H1 (cell line): Measurements from ENCODE around the gene IQCK. TPM values are rescaled to one million over a fixed set of nuclear protein-coding genes. Genes with fewer than 3 reads are reported as not detected.

Experiments used
- CTCF ChIA-PET: fragments of 300-600 bp; sonication (Branson Sonifier 250); formaldehyde crosslinking; loops from one replicate; lab custom pipeline; 2021; ENCODE audit not compliant: partially characterized antibody; lab: Charles Lee
- POLR2A ChIA-PET: fragments of 300-600 bp; sonication (Branson Sonifier 250); formaldehyde crosslinking; loops from one replicate; lab custom pipeline; 2021; ENCODE audit warnings: inconsistent platforms; ENCODE audit not compliant: partially characterized antibody; lab: Charles Lee
- DNase-seq, 2 experiments: peaks; one replicate each; pipeline versions ENCODE4 v3.0.0 to v3.0.0-alpha.2; 2010 to 2022; ENCODE audit warnings: low spot score in 2 of 2, low read depth in 1 of 2, mixed read lengths in 1 of 2
- FAIRE-seq: peaks from 2 replicates; lab custom pipeline; 2011; peaks lifted over from hg19 to GRCh38; lab: Jason Lieb, UNC
- H2AFZ ChIP-seq: 2 replicates; pipeline ENCODE4 v1.8.1; 2012; ENCODE audit warnings: low read length, inconsistent platforms
- H2AK5ac ChIP-seq: 2 replicates; pipeline ENCODE4 v1.6.1; 2013; ENCODE audit warnings: low read depth, low read length
- H2BK120ac ChIP-seq: replicated peaks from 2 replicates; pipeline ENCODE3; 2013; ENCODE audit warnings: low read depth, low read length, inconsistent platforms
- H2BK12ac ChIP-seq: 2 replicates; pipeline ENCODE4 v1.6.1; 2013; ENCODE audit warnings: low read depth, low read length
- H2BK15ac ChIP-seq: 2 replicates; pipeline ENCODE4 v1.6.1; 2013; ENCODE audit warnings: low read length
- H2BK20ac ChIP-seq: 2 replicates; pipeline ENCODE4 v1.6.1; 2013; ENCODE audit warnings: low read length
- H2BK5ac ChIP-seq: 2 replicates; pipeline ENCODE4 v1.6.1; 2013; ENCODE audit warnings: low read depth, low read length
- H3K14ac ChIP-seq: 2 replicates; pipeline ENCODE4 v1.6.1; 2013; ENCODE audit warnings: inconsistent platforms; ENCODE audit not compliant: insufficient read length
- H3K18ac ChIP-seq: 2 replicates; pipeline ENCODE4 v1.6.1; 2013; ENCODE audit warnings: low read length; ENCODE audit errors: extremely low read depth
- H3K23ac ChIP-seq: 2 replicates; pipeline ENCODE4 v1.6.1; 2013; ENCODE audit warnings: inconsistent platforms; ENCODE audit not compliant: insufficient read length
- H3K23me2 ChIP-seq: 2 replicates; pipeline ENCODE4 v1.6.1; 2013; ENCODE audit warnings: low read depth, low read length
- H3K27ac ChIP-seq: 2 replicates; pipeline ENCODE4 v1.6.1; 2011; ENCODE audit warnings: low read depth, low read length, inconsistent platforms
- H3K27me3 ChIP-seq, 4 experiments: replicated peaks in 1 of 4; 1 replicate in 1 of 4; 2 replicates in 3 of 4; pipeline versions ENCODE4 v1.6.1 to v1.8.1; 2011 to 2013; ENCODE audit warnings: low read length in 3 of 4, mild to moderate bottlenecking in 3 of 4, inconsistent platforms in 2 of 4, mixed read lengths in 2 of 4, moderate library complexity in 1 of 4; ENCODE audit not compliant: control insufficient read depth in 3 of 4, insufficient read depth in 3 of 4; ENCODE audit errors: extremely low read depth in 1 of 4
- H3K36me3 ChIP-seq, 4 experiments: 2 replicates each; pipeline versions ENCODE4 v1.6.1 to v1.8.1; 2011 to 2013; ENCODE audit warnings: mild to moderate bottlenecking in 4 of 4, low read length in 3 of 4, moderate library complexity in 2 of 4, control low read depth in 1 of 4, inconsistent platforms in 1 of 4; ENCODE audit not compliant: insufficient read depth in 4 of 4, control insufficient read depth in 2 of 4
- H3K4ac ChIP-seq: replicated peaks from 2 replicates; pipeline ENCODE3; 2013; ENCODE audit warnings: low read length, low read depth, mixed read lengths, inconsistent platforms; ENCODE audit not compliant: insufficient read length
- H3K4me1 ChIP-seq, 4 experiments: replicated peaks in 1 of 4; 1 replicate in 1 of 4; 2 replicates in 3 of 4; pipeline versions ENCODE4 v1.6.1 to v1.8.1; 2011 to 2013; ENCODE audit warnings: low read length in 3 of 4, inconsistent platforms in 2 of 4, mixed read lengths in 1 of 4; ENCODE audit not compliant: insufficient read depth in 4 of 4, control insufficient read depth in 3 of 4
- H3K4me2 ChIP-seq, 2 experiments: 2 replicates each; pipeline versions ENCODE4 v1.6.1 to v1.8.1; 2011 to 2013; ENCODE audit warnings: low read depth in 2 of 2, low read length in 2 of 2, control low read depth in 1 of 2, inconsistent platforms in 1 of 2, mild to moderate bottlenecking in 1 of 2; ENCODE audit not compliant: insufficient read depth in 1 of 2
- H3K4me3 ChIP-seq, 4 experiments: fragments of 200-600, 300-600 bp in 1 of 4; sonication (generic), shearing (Covaris generic), sonication (Bioruptor Twin) in 1 of 4; 2 replicates each; pipeline versions ENCODE4 v1.5.1 to v1.8.1; 2011 to 2016; ENCODE audit warnings: low read length in 4 of 4, low read depth in 3 of 4, control low read depth in 2 of 4, inconsistent platforms in 2 of 4, mild to moderate bottlenecking in 2 of 4, mixed read lengths in 1 of 4, moderate library complexity in 1 of 4; ENCODE audit not compliant: insufficient read depth in 2 of 4; ENCODE audit errors: extremely low read depth in 1 of 4
- H3K56ac ChIP-seq: replicated peaks from 2 replicates; pipeline ENCODE3; 2013; ENCODE audit warnings: low read depth, mild to moderate bottlenecking, mixed read lengths, low read length, inconsistent platforms; ENCODE audit not compliant: insufficient read length
- H3K79me1 ChIP-seq: 2 replicates; pipeline ENCODE4 v1.6.1; 2013; ENCODE audit warnings: low read depth, low read length, control low read depth
- H3K79me2 ChIP-seq, 2 experiments: 2 replicates each; pipeline versions ENCODE4 v1.6.1 to v1.8.1; 2012 to 2013; ENCODE audit warnings: low read length in 2 of 2, mild to moderate bottlenecking in 2 of 2, inconsistent platforms in 1 of 2; ENCODE audit not compliant: insufficient read depth in 2 of 2, control insufficient read depth in 1 of 2
- H3K9ac ChIP-seq, 4 experiments: replicated peaks in 1 of 4; 1 replicate in 1 of 4; 2 replicates in 3 of 4; pipeline versions ENCODE4 v1.6.1 to v1.8.1; 2011 to 2013; ENCODE audit warnings: low read depth in 3 of 4, low read length in 3 of 4, control low read depth in 2 of 4, mild to moderate bottlenecking in 2 of 4, moderate library complexity in 2 of 4, inconsistent platforms in 1 of 4; ENCODE audit errors: extremely low read depth in 1 of 4
- H3K9me3 ChIP-seq, 2 experiments: 2 replicates each; pipeline versions ENCODE4 v1.6.1 to v1.8.1; 2012 to 2013; ENCODE audit warnings: mild to moderate bottlenecking in 2 of 2, moderate library complexity in 2 of 2, control low read depth in 1 of 2, inconsistent platforms in 1 of 2, low read depth in 1 of 2, low read length in 1 of 2, mixed read lengths in 1 of 2; ENCODE audit not compliant: insufficient read depth in 2 of 2
- H4K20me1 ChIP-seq, 2 experiments: replicated peaks in 1 of 2; 2 replicates each; pipeline versions ENCODE3 to v1.8.1; 2011 to 2013; ENCODE audit warnings: inconsistent platforms in 2 of 2, low read length in 2 of 2, mild to moderate bottlenecking in 1 of 2; ENCODE audit not compliant: insufficient read depth in 2 of 2, control insufficient read depth in 1 of 2
- H4K5ac ChIP-seq: 2 replicates; pipeline ENCODE4 v1.6.1; 2013; ENCODE audit warnings: low read length, low read depth, mixed read lengths, inconsistent platforms; ENCODE audit not compliant: insufficient read length
- H4K8ac ChIP-seq: 2 replicates; pipeline ENCODE4 v1.8.0; 2013; ENCODE audit warnings: mild to moderate bottlenecking, moderate library complexity, low read length, inconsistent platforms; ENCODE audit not compliant: insufficient read depth; ENCODE audit errors: extremely low read depth
- H4K91ac ChIP-seq: replicated peaks from 2 replicates; pipeline ENCODE3; 2013; ENCODE audit warnings: low read length, mixed read lengths, inconsistent platforms; ENCODE audit not compliant: insufficient read length
- ASH2L ChIP-seq: fragments of 200-600, 300-600 bp; sonication (generic); IDR thresholded peaks from one replicate; pipeline ENCODE4 v1.7.1; 2017; ENCODE audit warnings: low read length
- CEBPB ChIP-seq: IDR thresholded peaks from 2 replicates; pipeline ENCODE4 v1.6.1; 2012; ENCODE audit warnings: low read depth, low read length
- HDAC2 ChIP-seq, 2 experiments: fragments of 300-600 bp in 1 of 2; sonication (generic) in 1 of 2; IDR thresholded peaks; 2 replicates each; pipeline ENCODE4 v1.6.1; 2011 to 2012; ENCODE audit warnings: low read depth in 2 of 2, low read length in 2 of 2, mild to moderate bottlenecking in 2 of 2, moderate library complexity in 2 of 2, borderline replicate concordance in 1 of 2, inconsistent platforms in 1 of 2
- HDAC6 ChIP-seq: IDR thresholded peaks from one replicate; pipeline ENCODE4 v1.7.1; 2012; ENCODE audit warnings: low read depth, mild to moderate bottlenecking, inconsistent platforms, low read length, moderate library complexity
- NANOG ChIP-seq: IDR thresholded peaks from 2 replicates; pipeline ENCODE4 v1.6.1; 2011; ENCODE audit warnings: low read length, low read depth, mild to moderate bottlenecking, inconsistent platforms; ENCODE audit not compliant: insufficient read depth, poor library complexity, severe bottlenecking
- NRF1 ChIP-seq: IDR thresholded peaks from 2 replicates; pipeline ENCODE4 v1.6.1; 2011; ENCODE audit warnings: mild to moderate bottlenecking, low read depth, low read length, improper control_type of control experiment
- RXRA ChIP-seq: IDR thresholded peaks from 2 replicates; pipeline ENCODE4 v1.6.1; 2011; ENCODE audit warnings: low read depth, mild to moderate bottlenecking, low read length, moderate library complexity; ENCODE audit not compliant: insufficient read depth
- TBP ChIP-seq: IDR thresholded peaks from 2 replicates; pipeline ENCODE4 v1.6.1; 2011; ENCODE audit warnings: low read depth, low read length, improper control_type of control experiment
- TEAD4 ChIP-seq: IDR thresholded peaks from 2 replicates; pipeline ENCODE4 v1.6.1; 2012; ENCODE audit warnings: low read depth, low read length, inconsistent platforms, mixed read lengths
- WGBS, 2 experiments: shearing (Covaris generic) in 1 of 2; methylation state at CpG; one replicate each; pipeline versions ENCODE4 v1.1.6 to v1.1.7; 2013 to 2015; ENCODE audit warnings: low lambda C conversion rate in 2 of 2, mixed read lengths in 2 of 2, inconsistent platforms in 1 of 2, low coverage in 1 of 2, missing lambda C conversion rate in 1 of 2; ENCODE audit not compliant: insufficient replicate concordance in 2 of 2, insufficient coverage in 1 of 2, insufficient read length in 1 of 2; ENCODE audit errors: extremely low coverage in 1 of 2, missing lambda C conversion rate in 1 of 2; 5-methylcytosine and 5-hydroxymethylcytosine counted together
- polyA plus RNA-seq, 7 experiments: library from polyadenylated mRNA; depleted of rRNA in 3 of 7; stranded (reverse) in 5 of 7; unstranded in 2 of 7; fragments of >200 nt in 5 of 7; fragments of 200-250 nt in 2 of 7; gene quantifications; 1 replicate in 5 of 7; 2 replicates in 1 of 7; 4 replicates in 1 of 7; pipeline versions ENCODE4 v1.2.1 to v1.2.3, GENCODE V29; 2011 to 2013; ENCODE audit warnings: missing spikeins in 2 of 7, mixed read lengths in 2 of 7
- total RNA-seq: library from RNA; stranded (reverse); fragmentation: NEBNext Ultra II Directional; extraction: Animal tissue kit (Norgen Biotek cat#: 25700); gene quantifications from 2 replicates; pipeline ENCODE4 v1.2.1, GENCODE V29; 2021
- TF ChIP-seq, protein P1 (sequence below): IDR thresholded peaks from 2 replicates; pipeline ENCODE4 v1.6.1; 2011; ENCODE audit warnings: low read depth, mild to moderate bottlenecking, low read length; ENCODE audit not compliant: insufficient read depth

The IQCK gene
- total and polyA plus RNA-seq, 2 of the 8 experiments (the other 6 are each of a cell fraction or from before 2014, with no cell fraction given): 6.2 to 9.3 TPM

DNA sequence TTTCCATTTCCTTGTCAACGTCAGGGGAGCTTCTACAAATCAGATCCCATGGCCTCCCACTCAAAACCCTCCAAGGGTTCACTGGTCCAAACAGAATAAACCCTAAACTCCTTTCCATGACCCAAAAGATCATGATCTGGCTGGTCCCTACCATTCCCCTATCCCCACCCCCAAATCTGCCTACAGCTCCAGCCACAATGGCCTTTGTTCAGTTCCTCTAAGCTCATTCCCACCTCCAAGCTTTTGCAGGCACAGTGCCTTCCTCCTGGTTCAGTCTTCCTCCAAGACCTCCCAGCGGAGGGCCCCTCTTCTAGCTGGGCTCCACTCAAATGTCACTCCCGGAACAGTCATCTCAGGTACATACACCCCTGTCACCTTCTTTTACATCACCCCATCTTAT, 164.6 kb downstream of the IQCK start:
- Histone ChIP-seq H2BK12ac (peak overlapping the region; percentile 82), H2AFZ (no peak overlapping the region), H3K27me3 (peaks cover 0 to 11% (median 7%) of the 10 kb centered on the region in 4 experiments; a peak in 5 of 7 replicates), H4K8ac (no peak overlapping the region), H2AK5ac (0 out of 2 replicates have a peak overlapping the region, but pooled peaks have one; percentile 40), H2BK20ac (no peak overlapping the region), H3K79me2 (peaks cover 7 to 61% of the 10 kb centered on the region in 2 experiments), H3K4ac (peak overlapping the region; percentile 86), H3K4me2 (peak overlapping the region; percentile 89 to 97), H3K56ac (peak overlapping the region; percentile 43), H3K27ac (peak overlapping the region; percentile 63), H3K18ac (peak overlapping the region; percentile 87), H3K14ac (no peak overlapping the region), H4K20me1 (peaks cover 2 to 4% of the 10 kb centered on the region in 2 experiments), H3K4me1 (peaks cover 5 to 37% (median 25%) of the 10 kb centered on the region in 4 experiments), H3K9me3 (no peaks in the 10 kb centered on the region), H4K91ac (peak overlapping the region; percentile 69), H2BK120ac (peak overlapping the region; percentile 25), H3K79me1 (peaks cover 15% of the 10 kb centered on the region), H2BK5ac (peak overlapping the region; percentile 90; the same call in 1 of the 2 replicates), H3K9ac (peak overlapping the region in 3 of 4 experiments; percentile 46 to 61 (median 51); a peak in 5 of 7 replicates), H4K5ac (peak overlapping the region; percentile 19), H3K36me3 (peaks cover 0 to 19% (median 2%) of the 10 kb centered on the region in 4 experiments; a peak in 2 of 8 replicates), H3K23ac (no peak overlapping the region), H3K4me3 (peak overlapping the region; percentile 59 to 83 (median 74)), H2BK15ac (0 out of 2 replicates have a peak overlapping the region, but pooled peaks have one; percentile 19), H3K23me2 (peaks cover 15% of the 10 kb centered on the region; the same call in 1 of the 2 replicates)
- no peak for FAIRE-seq
- POLR2A ChIA-PET: interaction anchor here (0.7 to 3.5 kb wide), 22 partner anchors 11 to 327 kb away, joined by 3 to 28 read pairs (median 4); partner anchors contain the start of genes IQCK, KNOP1 and VPS35L
- WGBS, 2 experiments: 12% methylated on average over 3 of the region's 3 CpGs; no CpG with 5 or more reads in 1 of the 2 experiments
- CTCF ChIA-PET: interaction anchor here (0.6 to 1.4 kb wide), 11 partner anchors 9 to 284 kb away, joined by 3 to 6 read pairs (median 4); partner anchors contain the start of genes IQCK and KNOP1
- TF ChIP-seq HDAC6 (no peak), RXRA (no peak), TBP (no peak), NRF1 (no peak), ASH2L (no peak), CEBPB (no peak), HDAC2 (IDR thresholded peaks at IDR 0.05; ENCODE audit: borderline replicate concordance in 1 of 2, low read depth in 2 of 2, low read length in 2 of 2) (no peak), TEAD4 (no peak), NANOG (no peak)
- TF ChIP-seq, protein P1, sequence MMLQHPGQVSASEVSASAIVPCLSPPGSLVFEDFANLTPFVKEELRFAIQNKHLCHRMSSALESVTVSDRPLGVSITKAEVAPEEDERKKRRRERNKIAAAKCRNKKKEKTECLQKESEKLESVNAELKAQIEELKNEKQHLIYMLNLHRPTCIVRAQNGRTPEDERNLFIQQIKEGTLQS: no peak
- DNase-seq: peak in 1 of 2 experiments; percentile 58
